GM04504 (cell line): ENCODE measurements around the gene LYPD1.

Experiments used
- DNase-seq: peaks from one replicate; pipeline ENCODE4 v3.0.0-alpha.2; 2012; ENCODE audit warnings: low read depth

Gene LYPD1

DNA sequence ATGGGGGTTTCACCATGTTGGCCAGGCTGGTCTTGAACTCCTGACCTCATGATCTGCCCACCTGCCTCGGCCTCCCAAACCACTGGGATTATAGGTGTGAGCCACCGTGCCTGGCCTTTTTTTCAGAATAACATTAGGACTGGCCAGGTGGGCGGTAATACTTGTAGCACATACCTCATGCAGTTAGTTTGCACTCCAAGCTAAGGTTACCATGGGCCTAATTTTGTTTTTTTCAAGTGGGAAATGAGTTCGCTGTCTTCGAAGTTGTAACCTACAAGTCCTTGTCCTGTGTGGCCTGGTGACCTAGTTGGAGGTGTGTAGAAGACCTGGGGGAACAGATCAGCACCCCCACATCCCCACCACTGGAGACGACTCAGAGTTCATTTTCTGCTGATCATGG is 74.8 kb downstream of the LYPD1 start:
- DNase-seq, result no peak
